Measurements from ENCODE around the gene KRIT1. TPM values are rescaled to one million over a fixed set of nuclear protein-coding genes. Genes with fewer than 3 reads are reported as not detected.

KRIT1 gene
- total RNA-seq, 1 experiment from 2014 or later = 34.9 TPM

GRCh38 chr7:92250603-92251002 is 4.9 kb upstream of the KRIT1 start:
- no peaks in the 10 kb centered on the region for H3K9me3 ChIP-seq (ENCODE audit: control insufficient read depth, low read depth, low read length)

More at GRCh38 chr7:92250603-92251002, 4.9 kb upstream of the KRIT1 start:
- no peak overlapping the region for H2BK15ac ChIP-seq (ENCODE audit: low read depth, low read length)
- no peaks in the 10 kb centered on the region; the same call in 1 of the 2 replicates for H3K4me1 ChIP-seq (ENCODE audit: insufficient read depth, low read length)
- Mint-ChIP-seq H3K27me3 (ENCODE audit: low read depth) (no peaks in the 10 kb centered on the region), H3K36me3 (ENCODE audit: insufficient read depth in 1 of 3, low read depth in 3 of 3) (peaks cover 3 to 13% (median 11%) of the 10 kb centered on the region in 3 experiments), H3K9me3 (peaks cover 4 to 8% of the 10 kb centered on the region in 2 experiments), H3K27ac (no peak overlapping the region), H3K4me3 (no peak overlapping the region), H3K4me1 (peaks cover 15 to 20% of the 10 kb centered on the region in 2 experiments)
- H3K4ac ChIP-seq (ENCODE audit: low read depth, low read length) = no peak overlapping the region
- H4K5ac ChIP-seq (ENCODE audit: insufficient read length, low read depth, low read length) = no peak overlapping the region
- H3K56ac ChIP-seq (ENCODE audit: insufficient read length, low read depth, low read length) = no peak overlapping the region
- TF ChIP-seq CTCF (conservative IDR thresholded peaks at IDR 0.05) = no peak
- no peak overlapping the region for H3K23ac ChIP-seq (ENCODE audit: insufficient read length, low read depth, low read length)
- no peak overlapping the region for H3K9ac ChIP-seq (ENCODE audit: extremely low read depth, insufficient read length, low read length)
- H3K14ac ChIP-seq (ENCODE audit: insufficient read depth, low read length) = no peak overlapping the region
- H2AK5ac ChIP-seq (ENCODE audit: insufficient read length, low read length) = no peak overlapping the region
- H3K4me2 ChIP-seq (ENCODE audit: insufficient read depth, insufficient read length, low read length) = no peak overlapping the region
- peaks cover 30% of the 10 kb centered on the region; the same call in 1 of the 2 replicates for H3K79me2 ChIP-seq (ENCODE audit: insufficient read depth, low read length)
- H3T11ph ChIP-seq (ENCODE audit: low read length) = no peak overlapping the region
- H3K79me1 ChIP-seq (ENCODE audit: insufficient read depth, low read depth, low read length, poor library complexity, severe bottlenecking) = peaks cover 11% of the 10 kb centered on the region
- H2AFZ ChIP-seq (ENCODE audit: low read length) = no peak overlapping the region
- no peak overlapping the region for H3K27ac ChIP-seq (ENCODE audit: insufficient read length, low read depth, low read length)
- peaks cover 5% of the 10 kb centered on the region for H3K23me2 ChIP-seq (ENCODE audit: insufficient read length, low read depth, low read length, poor library complexity, severe bottlenecking)
- no peak overlapping the region for H4K8ac ChIP-seq (replicated peaks; ENCODE audit: insufficient read length, low read depth, low read length)
- no peaks in the 10 kb centered on the region for H3K27me3 ChIP-seq (ENCODE audit: insufficient read depth, low read length)
- H2BK5ac ChIP-seq (ENCODE audit: insufficient read length, low read length) = no peak overlapping the region
- no peak overlapping the region for H2BK12ac ChIP-seq (ENCODE audit: insufficient read length, low read depth, low read length)
- no peak overlapping the region for H4K91ac ChIP-seq (ENCODE audit: insufficient read length, low read depth, low read length)
- H2BK20ac ChIP-seq (ENCODE audit: low read depth, low read length, poor library complexity, severe bottlenecking) = no peak overlapping the region
- no peak overlapping the region for H2BK120ac ChIP-seq (ENCODE audit: low read depth, low read length, poor library complexity, severe bottlenecking)
- H3K18ac ChIP-seq (ENCODE audit: insufficient read length, low read depth, low read length) = no peak overlapping the region
- DNase-seq = no peak
- H4K20me1 ChIP-seq (ENCODE audit: control insufficient read depth, insufficient read depth, insufficient read length) = no peaks in the 10 kb centered on the region

Measured in H9 (cell line).